Large intestine (tissue), 3 donors: ENCODE data around the gene CTAGE9. TPM values are rescaled to one million over a fixed set of nuclear protein-coding genes. Genes with fewer than 3 reads are reported as not detected.

Source experiments
- DNase-seq, 2 donors: peaks; one replicate each; pipeline versions ENCODE4 v3.0.0 to v3.0.0-alpha.2; 2013
- H3K27ac ChIP-seq: one replicate; pipeline ENCODE4 v1.5.1; 2013; ENCODE audit warnings: low read length
- H3K27me3 ChIP-seq: 2 replicates; pipeline ENCODE4 v1.6.1; 2013; ENCODE audit warnings: low read length; ENCODE audit not compliant: control insufficient read depth, insufficient read depth
- H3K36me3 ChIP-seq: 2 replicates; pipeline ENCODE4 v1.6.1; 2013; ENCODE audit warnings: low read length; ENCODE audit not compliant: control insufficient read depth, insufficient read depth
- H3K4me1 ChIP-seq: one replicate; pipeline ENCODE4 v1.6.1; 2013; ENCODE audit warnings: low read length; ENCODE audit not compliant: control insufficient read depth, insufficient read depth
- H3K4me3 ChIP-seq: one replicate; pipeline ENCODE4 v1.5.1; 2013; ENCODE audit warnings: low read length
- H3K9me3 ChIP-seq: one replicate; pipeline ENCODE4 v1.6.1; 2013; ENCODE audit warnings: mild to moderate bottlenecking, low read depth, low read length, moderate library complexity; ENCODE audit not compliant: control insufficient read depth
- WGBS: methylation state at CpG from one replicate; pipeline ENCODE4 v1.1.5; 2013; ENCODE audit warnings: low lambda C conversion rate; ENCODE audit not compliant: insufficient coverage; 5-methylcytosine and 5-hydroxymethylcytosine counted together
- polyA plus RNA-seq: library from polyadenylated mRNA; unstranded; fragments of 120-200 nt; gene quantifications from one replicate; pipeline ENCODE4 v1.2.1, GENCODE V29; 2013

CTAGE9 gene
- polyA plus RNA-seq, 1 donor, result 0.73 TPM

DNA sequence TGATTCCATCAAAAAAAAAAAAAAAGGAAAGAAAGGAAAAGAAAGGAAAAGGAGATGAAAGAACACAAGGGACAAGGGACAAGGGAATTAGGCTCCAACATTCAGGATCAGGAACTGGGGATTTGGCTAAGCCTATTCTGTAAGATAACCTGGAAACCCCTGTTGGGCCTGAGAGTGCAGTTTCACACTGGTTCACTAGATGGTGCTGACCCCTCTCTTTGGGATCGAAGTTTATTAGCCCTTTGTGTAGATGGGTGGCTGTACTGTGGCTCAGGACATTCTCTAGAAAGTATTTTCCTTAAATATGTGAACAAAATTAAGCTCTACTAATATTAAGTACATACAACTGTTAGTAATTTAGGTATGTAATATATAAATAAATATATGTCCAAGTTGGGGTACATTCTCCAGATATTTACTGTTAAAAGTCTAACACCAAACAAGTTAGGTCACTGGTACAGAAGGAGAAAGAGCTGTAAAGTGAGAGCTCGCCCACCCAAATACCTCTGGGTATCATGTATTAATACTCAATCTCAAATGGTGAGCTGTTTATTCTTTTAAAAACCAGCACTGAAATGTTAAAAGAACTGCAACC, 15.9 kb downstream of the CTAGE9 start:
- no peak overlapping the region for H3K4me3 ChIP-seq
- no peak overlapping the region for H3K27ac ChIP-seq
- H3K36me3 ChIP-seq, result no peaks in the 10 kb centered on the region
- no peaks in the 10 kb centered on the region for H3K9me3 ChIP-seq
- H3K4me1 ChIP-seq, result no peaks in the 10 kb centered on the region
- peak; percentile 48 to 49 for DNase-seq
- WGBS, result no CpG with 5 or more reads among the region's 2 CpGs
- no peaks in the 10 kb centered on the region for H3K27me3 ChIP-seq

DNA sequence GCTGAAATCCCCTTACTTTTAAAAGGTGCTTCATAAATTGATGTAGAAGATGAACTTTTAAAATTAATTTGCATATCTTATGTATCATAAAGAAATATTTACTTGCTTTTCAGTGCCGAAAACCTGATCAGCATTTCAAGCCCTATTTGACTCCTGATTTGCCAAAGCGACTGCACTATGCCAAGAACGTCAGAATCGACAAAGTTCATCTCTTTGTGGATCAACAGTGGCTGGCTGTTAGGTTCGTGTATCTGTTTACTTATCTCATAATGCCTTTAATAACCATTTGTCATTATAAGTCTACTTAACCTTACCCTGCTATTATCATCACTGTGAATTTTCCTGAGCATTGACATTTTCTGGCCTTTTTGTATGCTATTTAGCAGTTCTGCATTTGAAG, 17.4 kb downstream of the CTAGE9 start:
- no peak for DNase-seq
- H3K27me3 ChIP-seq, result no peaks in the 10 kb centered on the region
- WGBS, result 43% methylated on average over 1 of the region's 5 CpGs
- no peaks in the 10 kb centered on the region for H3K36me3 ChIP-seq
- H3K27ac ChIP-seq, result no peak overlapping the region
- H3K4me3 ChIP-seq, result no peak overlapping the region
- no peaks in the 10 kb centered on the region for H3K9me3 ChIP-seq
- H3K4me1 ChIP-seq, result no peaks in the 10 kb centered on the region

DNA sequence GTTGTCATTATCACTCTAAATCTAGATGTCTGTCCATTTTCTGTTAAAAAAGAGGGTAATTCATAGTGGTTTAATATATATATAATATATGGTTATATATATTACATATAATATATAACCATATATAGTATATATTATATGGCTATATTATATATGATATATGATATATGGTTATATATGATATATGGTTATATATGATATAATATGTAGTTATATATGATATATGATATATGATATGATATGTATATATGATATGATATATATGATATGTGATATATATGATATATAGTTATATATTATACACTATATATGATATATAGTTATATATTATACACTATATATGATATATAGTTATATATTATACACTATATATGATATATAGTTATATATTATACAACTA, 18.2 kb downstream of the CTAGE9 start:
- H3K4me1 ChIP-seq, result no peaks in the 10 kb centered on the region
- H3K27me3 ChIP-seq, result no peaks in the 10 kb centered on the region
- no peak overlapping the region for H3K27ac ChIP-seq
- DNase-seq, result no peak
- no peak overlapping the region for H3K4me3 ChIP-seq
- H3K9me3 ChIP-seq, result no peaks in the 10 kb centered on the region
- H3K36me3 ChIP-seq, result no peaks in the 10 kb centered on the region

DNA sequence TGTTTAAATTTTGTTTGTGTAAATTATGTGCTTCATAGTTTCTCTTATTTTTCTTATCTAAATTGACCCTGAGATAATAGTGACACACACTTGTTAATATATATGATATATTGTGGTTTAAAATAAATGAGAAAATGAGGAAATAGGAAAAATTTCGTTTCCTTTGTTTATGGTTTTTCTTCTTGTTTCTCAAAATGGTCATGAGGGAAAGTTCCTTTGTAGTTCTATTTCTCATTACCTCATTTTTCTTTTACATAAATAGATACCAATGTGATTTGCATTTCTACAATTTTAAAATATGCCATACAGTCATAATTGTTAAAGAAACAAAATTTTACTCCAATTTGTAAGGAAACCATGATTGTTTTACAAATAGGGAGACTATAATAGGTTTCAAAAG, 18.8 kb downstream of the CTAGE9 start:
- Histone ChIP-seq H3K27me3 (no peaks in the 10 kb centered on the region), H3K9me3 (no peaks in the 10 kb centered on the region), H3K4me1 (no peaks in the 10 kb centered on the region), H3K4me3 (no peak overlapping the region), H3K27ac (no peak overlapping the region), H3K36me3 (no peaks in the 10 kb centered on the region)
- 60% methylated on average over 1 of the region's 1 CpG for WGBS
- no peak for DNase-seq

DNA sequence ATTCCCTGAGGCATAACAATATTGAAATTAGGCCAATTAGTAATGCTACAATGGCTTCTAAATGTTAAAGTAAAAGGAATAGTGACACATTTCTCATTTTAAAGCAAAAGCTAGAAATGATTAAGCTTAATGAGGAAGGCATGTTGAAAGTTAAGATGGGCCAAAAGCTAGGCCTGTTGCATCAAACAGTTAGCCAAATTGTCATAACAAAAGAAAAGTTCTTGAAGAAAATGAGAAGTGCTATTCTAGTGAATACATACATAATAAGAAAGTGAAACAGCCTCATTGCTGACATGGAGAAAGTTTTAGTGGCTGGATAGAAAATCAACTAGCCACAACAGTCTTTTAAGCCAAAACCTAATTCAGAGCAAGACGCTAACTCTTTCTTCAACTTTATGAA, 22.5 kb downstream of the CTAGE9 start:
- Histone ChIP-seq H3K4me3 (no peak overlapping the region), H3K9me3 (no peaks in the 10 kb centered on the region), H3K4me1 (no peaks in the 10 kb centered on the region), H3K27ac (no peak overlapping the region), H3K36me3 (no peaks in the 10 kb centered on the region), H3K27me3 (no peaks in the 10 kb centered on the region)
- 100% methylated on average over 1 of the region's 1 CpG for WGBS
- DNase-seq, result no peak

DNA sequence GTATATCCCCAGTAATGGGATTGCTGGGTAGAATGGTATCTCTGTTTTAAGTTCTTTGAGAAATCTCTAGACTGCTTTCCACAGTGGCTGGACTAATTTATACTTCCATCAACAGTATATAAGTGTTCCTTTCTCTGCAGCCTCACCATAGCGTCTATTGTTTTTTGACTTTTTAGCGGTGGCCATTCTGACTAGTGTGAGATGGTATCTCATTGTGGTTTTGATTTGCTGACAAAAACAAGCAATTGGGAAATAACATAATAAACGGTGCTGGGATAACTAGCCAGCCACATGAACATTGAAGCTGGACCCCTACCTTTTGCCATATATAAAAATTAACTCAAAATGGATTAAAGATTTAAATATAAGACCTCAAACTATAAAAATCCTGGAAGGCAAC, 23.8 kb downstream of the CTAGE9 start:
- no peaks in the 10 kb centered on the region for H3K9me3 ChIP-seq
- no peak overlapping the region for H3K27ac ChIP-seq
- no peaks in the 10 kb centered on the region for H3K27me3 ChIP-seq
- no peak for DNase-seq
- WGBS, result 94% methylated on average over 3 of the region's 3 CpGs
- H3K4me1 ChIP-seq, result no peaks in the 10 kb centered on the region
- no peaks in the 10 kb centered on the region for H3K36me3 ChIP-seq
- no peak overlapping the region for H3K4me3 ChIP-seq

DNA sequence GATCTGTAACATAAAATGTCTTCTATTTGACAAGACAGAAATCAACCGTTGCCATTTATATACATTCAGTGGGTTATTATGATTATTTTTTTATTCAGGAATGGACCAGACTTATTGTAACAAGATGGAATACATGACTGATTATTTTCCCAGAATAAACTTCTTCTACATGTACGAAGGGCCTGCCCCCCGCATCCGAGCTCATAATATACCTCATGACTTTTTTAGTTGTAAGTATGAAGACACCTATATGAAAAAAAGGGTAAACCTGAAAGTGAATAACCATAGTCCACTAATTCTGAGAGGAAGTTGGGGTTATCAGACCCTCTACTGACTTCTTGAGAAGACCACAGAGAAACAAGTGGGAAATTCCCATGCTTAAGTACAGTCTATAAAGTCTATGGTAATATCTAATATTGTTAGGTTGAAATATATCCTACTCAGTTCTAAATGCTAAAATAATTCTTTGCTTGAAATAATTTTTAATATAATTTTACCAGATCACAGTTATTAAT, 25.5 kb downstream of the CTAGE9 start:
- H3K27ac ChIP-seq, result no peak overlapping the region
- no peaks in the 10 kb centered on the region for H3K9me3 ChIP-seq
- H3K36me3 ChIP-seq, result no peaks in the 10 kb centered on the region
- H3K4me3 ChIP-seq, result no peak overlapping the region
- DNase-seq, result no peak
- H3K4me1 ChIP-seq, result no peaks in the 10 kb centered on the region
- no CpG with 5 or more reads among the region's 4 CpGs for WGBS
- H3K27me3 ChIP-seq, result no peaks in the 10 kb centered on the region

DNA sequence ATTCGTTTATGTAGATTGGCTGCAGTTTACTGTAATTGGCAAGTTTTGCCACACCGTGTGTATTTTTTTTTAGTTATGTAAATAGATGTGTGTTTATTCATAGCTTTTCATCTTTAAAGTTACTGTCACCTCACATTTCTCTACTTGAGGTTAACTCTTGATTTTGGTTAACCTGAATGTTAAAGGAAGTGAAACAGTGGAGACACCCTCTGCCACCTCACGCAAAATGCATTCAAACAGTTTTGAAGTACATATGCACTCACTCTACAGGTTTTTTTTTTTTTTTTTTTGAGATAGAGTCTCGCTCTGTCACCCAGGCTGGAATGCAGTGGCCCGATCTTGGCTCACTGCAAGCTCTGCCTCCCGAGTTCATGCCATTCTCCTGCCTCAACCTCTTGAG, 27.3 kb downstream of the CTAGE9 start:
- H3K27ac ChIP-seq, result no peak overlapping the region
- no peaks in the 10 kb centered on the region for H3K36me3 ChIP-seq
- H3K4me3 ChIP-seq, result no peak overlapping the region
- H3K4me1 ChIP-seq, result no peaks in the 10 kb centered on the region
- no peak for DNase-seq
- H3K27me3 ChIP-seq, result no peaks in the 10 kb centered on the region
- no peaks in the 10 kb centered on the region for H3K9me3 ChIP-seq
- WGBS, result 83% methylated on average over 2 of the region's 6 CpGs

DNA sequence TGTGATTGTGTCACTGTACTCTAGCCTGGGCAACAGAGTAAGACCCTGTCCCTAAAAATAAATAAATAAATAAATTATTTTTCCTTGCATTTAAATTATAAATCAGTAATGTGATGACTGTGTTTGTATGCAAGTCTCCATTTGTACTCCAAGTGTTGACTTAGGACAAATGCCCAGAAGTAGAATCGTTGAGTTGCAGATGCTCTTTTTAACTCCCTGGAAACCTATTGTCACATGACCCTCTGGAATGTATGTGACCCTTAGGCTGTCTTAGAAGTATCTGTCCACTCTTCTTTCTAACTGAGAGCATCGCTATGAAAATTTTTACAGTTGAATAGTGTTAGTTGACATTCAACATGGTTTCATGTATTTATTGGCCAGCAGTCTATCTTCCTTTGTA, 28.4 kb downstream of the CTAGE9 start:
- Histone ChIP-seq H3K27me3 (no peaks in the 10 kb centered on the region), H3K9me3 (no peaks in the 10 kb centered on the region), H3K27ac (no peak overlapping the region), H3K36me3 (no peaks in the 10 kb centered on the region), H3K4me3 (no peak overlapping the region), H3K4me1 (no peaks in the 10 kb centered on the region)
- no CpG with 5 or more reads among the region's 2 CpGs for WGBS
- DNase-seq, result no peak

DNA sequence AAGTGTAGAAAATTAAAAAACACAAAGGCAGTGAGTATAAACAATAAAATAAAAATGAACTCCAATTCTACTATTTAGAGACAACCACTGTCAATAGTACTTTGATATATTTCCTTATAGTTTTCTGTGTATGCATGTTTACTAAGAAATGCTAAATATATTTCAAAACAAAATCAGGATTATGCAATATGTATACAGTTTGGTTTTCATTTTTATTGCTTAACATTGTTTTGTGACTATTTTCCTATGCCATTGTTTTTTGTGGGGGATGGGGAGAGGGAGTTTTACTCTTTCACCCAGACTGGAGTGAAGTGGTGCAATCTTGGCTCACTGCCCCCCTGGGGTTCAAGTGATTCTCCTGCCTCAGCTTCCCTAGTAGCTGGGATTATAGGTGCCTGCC, 29.2 kb downstream of the CTAGE9 start:
- no peak overlapping the region for H3K4me3 ChIP-seq
- DNase-seq, result no peak
- no peaks in the 10 kb centered on the region for H3K9me3 ChIP-seq
- no peaks in the 10 kb centered on the region for H3K27me3 ChIP-seq
- H3K27ac ChIP-seq, result no peak overlapping the region
- H3K4me1 ChIP-seq, result no peaks in the 10 kb centered on the region
- H3K36me3 ChIP-seq, result no peaks in the 10 kb centered on the region

DNA sequence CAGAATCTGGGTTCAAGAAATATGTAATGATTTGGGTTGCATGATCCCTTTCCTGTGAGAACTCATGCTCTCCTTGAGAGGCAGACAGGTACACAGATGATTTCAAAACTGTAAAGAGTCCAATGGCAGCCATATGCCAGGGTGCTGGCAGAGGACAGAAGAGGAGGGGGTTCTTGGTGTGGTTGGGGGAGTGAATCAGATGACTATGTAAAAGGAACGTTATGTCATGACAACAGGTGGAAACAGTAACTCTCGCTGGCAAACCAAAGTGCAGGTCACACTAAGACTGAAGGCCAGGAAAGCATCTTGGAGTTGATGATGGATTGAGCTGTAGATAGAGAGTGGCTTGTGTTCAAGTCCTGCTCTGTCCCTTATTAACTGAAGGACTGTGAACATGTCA, 29.9 kb downstream of the CTAGE9 start:
- Histone ChIP-seq H3K9me3 (no peaks in the 10 kb centered on the region), H3K27me3 (no peaks in the 10 kb centered on the region), H3K36me3 (no peaks in the 10 kb centered on the region), H3K4me1 (no peaks in the 10 kb centered on the region), H3K4me3 (no peak overlapping the region), H3K27ac (no peak overlapping the region)
- no CpG with 5 or more reads among the region's 2 CpGs for WGBS
- DNase-seq, result no peak
